Measurements from ENCODE around the gene RIT2.

GRCh38 chr18:42953306-42953705, 162.2 kb downstream of the RIT2 start:
- TF ChIP-seq EZH2phosphoT487 (IDR thresholded peaks at IDR 0.05; ENCODE audit: low read length): no peak
- no peak for TF ChIP-seq CTCF (IDR thresholded peaks at IDR 0.05; ENCODE audit: low read length)
- TF ChIP-seq EZH2 (optimal IDR thresholded peaks at IDR 0.05; ENCODE audit: low read depth, low read length): no peak
